Measurements from ENCODE around the gene LRRK1.
A peak's percentile ranks its signal among the peaks of the same experiment; 100 is the strongest.

LRRK1 gene

GRCh38 chr15:101105059-101105891 is 186.1 kb downstream of the LRRK1 start:
- Histone ChIP-seq H3K79me1 (ENCODE audit: low read depth, low read length) (no peaks in the 10 kb centered on the region), H3K4ac (ENCODE audit: low read length) (no peak overlapping the region), H3K27me3 (ENCODE audit: control insufficient read depth in 3 of 3, insufficient read depth in 3 of 3, low read depth in 1 of 3, low read length in 3 of 3) (peaks cover 0 to 3% (median 0%) of the 10 kb centered on the region in 3 experiments), H3K4me3 (ENCODE audit: low read length in 2 of 2) (no peak overlapping the region), H3K4me1 (ENCODE audit: control insufficient read depth in 2 of 2, insufficient read depth in 1 of 2, low read depth in 1 of 2, low read length in 2 of 2) (peaks cover 4 to 12% of the 10 kb centered on the region in 2 donors), H3K36me3 (replicated peaks in 1 of 2; ENCODE audit: control insufficient read depth in 2 of 2, insufficient read depth in 2 of 2, low read length in 2 of 2) (no peaks in the 10 kb centered on the region), H3K9me3 (replicated peaks in 1 of 2; ENCODE audit: control insufficient read depth in 2 of 2, insufficient read depth in 1 of 2, low read depth in 1 of 2, low read length in 2 of 2) (peaks cover 4 to 5% of the 10 kb centered on the region in 2 donors), H3K4me2 (ENCODE audit: insufficient read depth, low read length, poor library complexity, severe bottlenecking) (no peak overlapping the region), H3K9ac (ENCODE audit: low read depth, low read length, poor library complexity) (no peak overlapping the region), H2AFZ (ENCODE audit: low read length) (no peak overlapping the region), H2BK120ac (ENCODE audit: low read depth, low read length) (no peak overlapping the region), H4K8ac (ENCODE audit: low read depth, low read length) (no peak overlapping the region), H2BK5ac (ENCODE audit: low read length) (no peak overlapping the region), H2BK15ac (ENCODE audit: low read length) (no peak overlapping the region), H3K23ac (ENCODE audit: low read depth, low read length, poor library complexity) (no peak overlapping the region), H3K14ac (ENCODE audit: low read length) (no peak overlapping the region), H4K91ac (ENCODE audit: low read depth, low read length, poor library complexity) (no peak overlapping the region), H2BK12ac (ENCODE audit: low read length) (no peak overlapping the region), H2AK5ac (ENCODE audit: low read depth, low read length) (no peak overlapping the region), H3K27ac (replicated peaks; ENCODE audit: low read length) (peak overlapping the region; percentile 8), H3K18ac (ENCODE audit: low read length) (no peak overlapping the region)
- no peak for DNase-seq (ENCODE audit: low spot score)
- WGBS, 2 donors (ENCODE audit: extremely low coverage in 2 of 2, insufficient read length in 2 of 2, insufficient replicate concordance in 1 of 2), result no CpG with 5 or more reads among the region's 7 CpGs

- Histone ChIP-seq H2BK15ac (ENCODE audit: low read length) (no peak overlapping the region), H3K4me1 (ENCODE audit: control insufficient read depth in 2 of 2, insufficient read depth in 1 of 2, low read depth in 1 of 2, low read length in 2 of 2) (peaks cover 4 to 12% of the 10 kb centered on the region in 2 donors), H3K36me3 (replicated peaks in 1 of 2; ENCODE audit: control insufficient read depth in 2 of 2, insufficient read depth in 2 of 2, low read length in 2 of 2) (no peaks in the 10 kb centered on the region), H3K4ac (ENCODE audit: low read length) (no peak overlapping the region), H3K23ac (ENCODE audit: low read depth, low read length, poor library complexity) (no peak overlapping the region), H2BK120ac (ENCODE audit: low read depth, low read length) (no peak overlapping the region), H4K91ac (ENCODE audit: low read depth, low read length, poor library complexity) (no peak overlapping the region), H2BK5ac (ENCODE audit: low read length) (no peak overlapping the region), H3K4me2 (ENCODE audit: insufficient read depth, low read length, poor library complexity, severe bottlenecking) (no peak overlapping the region), H3K27ac (replicated peaks; ENCODE audit: low read length) (no peak overlapping the region), H4K8ac (ENCODE audit: low read depth, low read length) (no peak overlapping the region), H3K14ac (ENCODE audit: low read length) (no peak overlapping the region), H3K9ac (ENCODE audit: low read depth, low read length, poor library complexity) (no peak overlapping the region), H3K4me3 (ENCODE audit: low read length in 2 of 2) (no peak overlapping the region), H3K27me3 (ENCODE audit: control insufficient read depth in 3 of 3, insufficient read depth in 3 of 3, low read depth in 1 of 3, low read length in 3 of 3) (peaks cover 0 to 2% (median 0%) of the 10 kb centered on the region in 3 experiments), H3K79me1 (ENCODE audit: low read depth, low read length) (no peaks in the 10 kb centered on the region), H3K9me3 (replicated peaks in 1 of 2; ENCODE audit: control insufficient read depth in 2 of 2, insufficient read depth in 1 of 2, low read depth in 1 of 2, low read length in 2 of 2) (peaks cover 4 to 5% of the 10 kb centered on the region in 2 donors), H2AFZ (ENCODE audit: low read length) (no peak overlapping the region), H3K18ac (ENCODE audit: low read length) (no peak overlapping the region), H2BK12ac (ENCODE audit: low read length) (no peak overlapping the region), H2AK5ac (ENCODE audit: low read depth, low read length) (no peak overlapping the region)
- no peak for DNase-seq (ENCODE audit: low spot score)
- no CpG with 5 or more reads among the region's 7 CpGs for WGBS, 2 donors (ENCODE audit: extremely low coverage in 2 of 2, insufficient read length in 2 of 2, insufficient replicate concordance in 1 of 2)
Observed at GRCh38 chr15:101107101-101107500, 187.9 kb downstream of the LRRK1 start.

- H3K36me3 ChIP-seq (replicated peaks in 1 of 2; ENCODE audit: control insufficient read depth in 2 of 2, insufficient read depth in 2 of 2, low read length in 2 of 2), result no peaks in the 10 kb centered on the region
- H3K4me3 ChIP-seq (ENCODE audit: low read length in 2 of 2), result no peak overlapping the region
- H3K79me1 ChIP-seq (ENCODE audit: low read depth, low read length), result no peaks in the 10 kb centered on the region
- no peak overlapping the region for H2AFZ ChIP-seq (ENCODE audit: low read length)
- no peak overlapping the region for H3K23ac ChIP-seq (ENCODE audit: low read depth, low read length, poor library complexity)
- H2BK120ac ChIP-seq (ENCODE audit: low read depth, low read length), result no peak overlapping the region
- peaks cover 0 to 2% (median 0%) of the 10 kb centered on the region in 3 experiments for H3K27me3 ChIP-seq (ENCODE audit: control insufficient read depth in 3 of 3, insufficient read depth in 3 of 3, low read depth in 1 of 3, low read length in 3 of 3)
- no peak for DNase-seq (ENCODE audit: low spot score)
- H3K9me3 ChIP-seq (replicated peaks in 1 of 2; ENCODE audit: control insufficient read depth in 2 of 2, insufficient read depth in 1 of 2, low read depth in 1 of 2, low read length in 2 of 2), result peaks cover 4 to 5% of the 10 kb centered on the region in 2 donors
- H3K18ac ChIP-seq (ENCODE audit: low read length), result no peak overlapping the region
- H2BK12ac ChIP-seq (ENCODE audit: low read length), result no peak overlapping the region
- WGBS, 2 donors (ENCODE audit: extremely low coverage in 2 of 2, insufficient read length in 2 of 2, insufficient replicate concordance in 1 of 2), result no CpG with 5 or more reads among the region's 6 CpGs
- no peak overlapping the region for H3K9ac ChIP-seq (ENCODE audit: low read depth, low read length, poor library complexity)
- H4K8ac ChIP-seq (ENCODE audit: low read depth, low read length), result no peak overlapping the region
- no peak overlapping the region for H4K91ac ChIP-seq (ENCODE audit: low read depth, low read length, poor library complexity)
- H3K14ac ChIP-seq (ENCODE audit: low read length), result no peak overlapping the region
- H3K4ac ChIP-seq (ENCODE audit: low read length), result no peak overlapping the region
- no peak overlapping the region for H3K4me2 ChIP-seq (ENCODE audit: insufficient read depth, low read length, poor library complexity, severe bottlenecking)
- no peak overlapping the region for H2BK15ac ChIP-seq (ENCODE audit: low read length)
- H3K4me1 ChIP-seq (ENCODE audit: control insufficient read depth in 2 of 2, insufficient read depth in 1 of 2, low read depth in 1 of 2, low read length in 2 of 2), result peaks cover 4 to 12% of the 10 kb centered on the region in 2 donors
- no peak overlapping the region for H2AK5ac ChIP-seq (ENCODE audit: low read depth, low read length)
- no peak overlapping the region for H3K27ac ChIP-seq (replicated peaks; ENCODE audit: low read length)
- H2BK5ac ChIP-seq (ENCODE audit: low read length), result no peak overlapping the region
Observed at GRCh38 chr15:101107625-101108460, 188.7 kb downstream of the LRRK1 start.

- WGBS, 2 donors (ENCODE audit: extremely low coverage in 2 of 2, insufficient read length in 2 of 2, insufficient replicate concordance in 1 of 2), result no CpG with 5 or more reads among the region's 10 CpGs
- Histone ChIP-seq H3K14ac (ENCODE audit: low read length) (no peak overlapping the region), H3K79me1 (ENCODE audit: low read depth, low read length) (no peaks in the 10 kb centered on the region), H3K36me3 (replicated peaks in 1 of 2; ENCODE audit: control insufficient read depth in 2 of 2, insufficient read depth in 2 of 2, low read length in 2 of 2) (no peaks in the 10 kb centered on the region), H3K18ac (ENCODE audit: low read length) (no peak overlapping the region), H3K9me3 (replicated peaks in 1 of 2; ENCODE audit: control insufficient read depth in 2 of 2, insufficient read depth in 1 of 2, low read depth in 1 of 2, low read length in 2 of 2) (peaks cover 4 to 5% of the 10 kb centered on the region in 2 donors), H3K4me2 (ENCODE audit: insufficient read depth, low read length, poor library complexity, severe bottlenecking) (no peak overlapping the region), H3K4me1 (ENCODE audit: control insufficient read depth in 2 of 2, insufficient read depth in 1 of 2, low read depth in 1 of 2, low read length in 2 of 2) (peaks cover 4 to 12% of the 10 kb centered on the region in 2 donors), H2AFZ (ENCODE audit: low read length) (no peak overlapping the region), H3K27me3 (ENCODE audit: control insufficient read depth in 3 of 3, insufficient read depth in 3 of 3, low read depth in 1 of 3, low read length in 3 of 3) (peaks cover 0 to 2% (median 0%) of the 10 kb centered on the region in 3 experiments), H2BK12ac (ENCODE audit: low read length) (no peak overlapping the region), H2BK15ac (ENCODE audit: low read length) (no peak overlapping the region), H3K4ac (ENCODE audit: low read length) (no peak overlapping the region), H2BK120ac (ENCODE audit: low read depth, low read length) (no peak overlapping the region), H3K4me3 (ENCODE audit: low read length in 2 of 2) (no peak overlapping the region), H2AK5ac (ENCODE audit: low read depth, low read length) (no peak overlapping the region), H4K91ac (ENCODE audit: low read depth, low read length, poor library complexity) (no peak overlapping the region), H3K9ac (ENCODE audit: low read depth, low read length, poor library complexity) (no peak overlapping the region), H2BK5ac (ENCODE audit: low read length) (no peak overlapping the region), H3K27ac (replicated peaks; ENCODE audit: low read length) (no peak overlapping the region), H4K8ac (ENCODE audit: low read depth, low read length) (no peak overlapping the region), H3K23ac (ENCODE audit: low read depth, low read length, poor library complexity) (no peak overlapping the region)
- no peak for DNase-seq (ENCODE audit: low spot score)
Observed at GRCh38 chr15:101108461-101108775, 189.3 kb downstream of the LRRK1 start.

Measured in neuronal stem cell (in vitro differentiated cells).